Fibroblast of lung (primary cell): ENCODE measurements around the gene SERPINA10. TPM values are rescaled to one million over a fixed set of nuclear protein-coding genes. Genes with fewer than 3 reads are reported as not detected.
"Not testable (repeated sequence)": the region's sequence is repeated elsewhere in the genome, so short reads cannot be mapped to it uniquely, and the experiment has no call there.

Source experiments
- DNase-seq, 2 donors: peaks; one replicate each; pipeline versions ENCODE4 v3.0.0 to v3.0.0-alpha.2; 2010; ENCODE audit warnings: low read depth in 2 of 2
- H2AFZ ChIP-seq: 2 replicates; pipeline ENCODE4 v1.5.1; 2012; ENCODE audit warnings: low read length, control low read depth, inconsistent platforms
- H3K27ac ChIP-seq: 2 replicates; pipeline ENCODE4 v1.5.1; 2011; ENCODE audit warnings: low read length, control low read depth; ENCODE audit not compliant: insufficient read depth
- H3K27me3 ChIP-seq: 2 replicates; pipeline ENCODE4 v1.5.1; 2011; ENCODE audit warnings: mild to moderate bottlenecking, low read length; ENCODE audit not compliant: control insufficient read depth, insufficient read depth
- H3K36me3 ChIP-seq: 2 replicates; pipeline ENCODE4 v1.5.1; 2011; ENCODE audit warnings: low read length; ENCODE audit not compliant: control insufficient read depth, insufficient read depth
- H3K4me1 ChIP-seq: 2 replicates; pipeline ENCODE4 v1.5.1; 2011; ENCODE audit warnings: low read length; ENCODE audit not compliant: control insufficient read depth, insufficient read depth; ENCODE audit errors: extremely low read depth
- H3K4me2 ChIP-seq: 2 replicates; pipeline ENCODE4 v1.5.1; 2011; ENCODE audit warnings: low read length, control low read depth; ENCODE audit not compliant: insufficient read depth; ENCODE audit errors: extremely low read depth
- H3K4me3 ChIP-seq, 4 experiments: fragments of 200-600 bp in 1 of 4; sonication (generic) in 1 of 4; replicated peaks in 1 of 4; 2 replicates each; pipeline ENCODE4 v1.5.1; 2011 to 2016; ENCODE audit warnings: low read length in 4 of 4, low read depth in 3 of 4, mild to moderate bottlenecking in 3 of 4, control low read depth in 2 of 4, inconsistent platforms in 1 of 4, mixed read lengths in 1 of 4; ENCODE audit not compliant: insufficient read depth in 1 of 4; ENCODE audit errors: control extremely low read depth in 1 of 4
- H3K79me2 ChIP-seq: 2 replicates; pipeline ENCODE4 v1.5.1; 2012; ENCODE audit warnings: mild to moderate bottlenecking, low read length, inconsistent platforms; ENCODE audit not compliant: control insufficient read depth, insufficient read depth
- H3K9ac ChIP-seq: 2 replicates; pipeline ENCODE4 v1.5.1; 2011; ENCODE audit warnings: mild to moderate bottlenecking, low read length, control low read depth; ENCODE audit not compliant: insufficient read depth
- H3K9me3 ChIP-seq: 2 replicates; pipeline ENCODE4 v1.5.1; 2012; ENCODE audit warnings: low read depth, low read length; ENCODE audit not compliant: control insufficient read depth, insufficient read depth
- H4K20me1 ChIP-seq: 2 replicates; pipeline ENCODE4 v1.5.1; 2011; ENCODE audit warnings: low read length; ENCODE audit not compliant: control insufficient read depth, insufficient read depth; ENCODE audit errors: extremely low read depth
- EZH2 ChIP-seq: IDR thresholded peaks from 2 replicates; pipeline ENCODE4 v1.5.1; 2012; ENCODE audit warnings: low read length, control low read depth, mild to moderate bottlenecking; ENCODE audit errors: missing control alignments
- polyA plus RNA-seq, 2 donors: library from polyadenylated mRNA; depleted of rRNA in 1 of 2; stranded (reverse) in 1 of 2; unstranded in 1 of 2; fragments of >200 nt; gene quantifications; 2 replicates each; pipeline ENCODE4 v1.2.1, GENCODE V29; 2011 to 2012; ENCODE audit warnings: missing spikeins in 1 of 2
- total RNA-seq: library from RNA; depleted of rRNA; stranded (reverse); fragments of >200 nt; gene quantifications from 2 replicates; pipeline ENCODE4 v1.2.1, GENCODE V29; 2014
- TF ChIP-seq, protein P1 (sequence below), 2 donors: IDR thresholded peaks in 1 of 2; conservative IDR thresholded peaks in 1 of 2; 1 replicate in 1 of 2; 2 replicates in 1 of 2; pipeline ENCODE4 v1.5.1; 2011 to 2012; ENCODE audit warnings: low read length in 2 of 2, control low read depth in 1 of 2, inconsistent platforms in 1 of 2, low read depth in 1 of 2, mild to moderate bottlenecking in 1 of 2

The SERPINA10 gene
- total and polyA plus RNA-seq, 2 donors (not counting 1 experiment from before 2014, with no cell fraction given), result not detected

GRCh38 chr14:94282991-94283723 lies 9.9 kb downstream of the SERPINA10 start:
- H4K20me1 ChIP-seq, result no peaks in the 10 kb centered on the region
- no peaks in the 10 kb centered on the region for H3K27me3 ChIP-seq
- no peaks in the 10 kb centered on the region for H3K4me1 ChIP-seq
- H3K9ac ChIP-seq, result no peak overlapping the region
- H3K36me3 ChIP-seq, result no peaks in the 10 kb centered on the region
- TF ChIP-seq, protein P1, sequence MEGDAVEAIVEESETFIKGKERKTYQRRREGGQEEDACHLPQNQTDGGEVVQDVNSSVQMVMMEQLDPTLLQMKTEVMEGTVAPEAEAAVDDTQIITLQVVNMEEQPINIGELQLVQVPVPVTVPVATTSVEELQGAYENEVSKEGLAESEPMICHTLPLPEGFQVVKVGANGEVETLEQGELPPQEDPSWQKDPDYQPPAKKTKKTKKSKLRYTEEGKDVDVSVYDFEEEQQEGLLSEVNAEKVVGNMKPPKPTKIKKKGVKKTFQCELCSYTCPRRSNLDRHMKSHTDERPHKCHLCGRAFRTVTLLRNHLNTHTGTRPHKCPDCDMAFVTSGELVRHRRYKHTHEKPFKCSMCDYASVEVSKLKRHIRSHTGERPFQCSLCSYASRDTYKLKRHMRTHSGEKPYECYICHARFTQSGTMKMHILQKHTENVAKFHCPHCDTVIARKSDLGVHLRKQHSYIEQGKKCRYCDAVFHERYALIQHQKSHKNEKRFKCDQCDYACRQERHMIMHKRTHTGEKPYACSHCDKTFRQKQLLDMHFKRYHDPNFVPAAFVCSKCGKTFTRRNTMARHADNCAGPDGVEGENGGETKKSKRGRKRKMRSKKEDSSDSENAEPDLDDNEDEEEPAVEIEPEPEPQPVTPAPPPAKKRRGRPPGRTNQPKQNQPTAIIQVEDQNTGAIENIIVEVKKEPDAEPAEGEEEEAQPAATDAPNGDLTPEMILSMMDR (conservative IDR thresholded peaks at IDR 0.05 in 1 of 2, IDR thresholded peaks at IDR 0.05 in 1 of 2; ENCODE audit: low read depth in 1 of 2, low read length in 2 of 2), result no peak
- TF ChIP-seq EZH2, result no peak
- no peak overlapping the region for H3K4me3 ChIP-seq
- peak in 1 of 2 donors; percentile 2 for DNase-seq
- no peak overlapping the region for H3K4me2 ChIP-seq
- no peak overlapping the region for H3K27ac ChIP-seq
- no peak overlapping the region for H2AFZ ChIP-seq
- H3K9me3 ChIP-seq, result no peaks in the 10 kb centered on the region
- no peaks in the 10 kb centered on the region for H3K79me2 ChIP-seq

GRCh38 chr14:94278731-94279130 lies 14.3 kb downstream of the SERPINA10 start:
- no peaks in the 10 kb centered on the region for H3K9me3 ChIP-seq
- H3K4me2 ChIP-seq, result no peak overlapping the region

GRCh38 chr14:94276898-94277561 lies 16.0 kb downstream of the SERPINA10 start:
- not testable (repeated sequence) for DNase-seq, H3K9me3 ChIP-seq, H3K4me2 ChIP-seq, H3K79me2 ChIP-seq, H3K4me3 ChIP-seq, H4K20me1 ChIP-seq, H3K27me3 ChIP-seq, H3K9ac ChIP-seq, H2AFZ ChIP-seq, H3K36me3 ChIP-seq, H3K27ac ChIP-seq, H3K4me1 ChIP-seq

More at GRCh38 chr14:94278731-94279130, 14.3 kb downstream of the SERPINA10 start:
- H3K9ac ChIP-seq, result no peak overlapping the region
- no peak overlapping the region for H3K27ac ChIP-seq
- no peaks in the 10 kb centered on the region for H3K4me1 ChIP-seq
- TF ChIP-seq, protein P1 (conservative IDR thresholded peaks at IDR 0.05 in 1 of 2, IDR thresholded peaks at IDR 0.05 in 1 of 2; ENCODE audit: low read depth in 1 of 2, low read length in 2 of 2), result no peak
- no peak for TF ChIP-seq EZH2
- no peaks in the 10 kb centered on the region for H3K79me2 ChIP-seq
- H3K27me3 ChIP-seq, result no peaks in the 10 kb centered on the region
- no peaks in the 10 kb centered on the region for H3K36me3 ChIP-seq
- H4K20me1 ChIP-seq, result no peaks in the 10 kb centered on the region
- no peak overlapping the region for H3K4me3 ChIP-seq
- DNase-seq, result peak in 1 of 2 donors; percentile 15
- no peak overlapping the region for H2AFZ ChIP-seq
